ENCODE measurements around the gene SLC6A18. TPM values are rescaled to one million over a fixed set of nuclear protein-coding genes. Genes with fewer than 3 reads are reported as not detected.

SLC6A18 gene
- total and polyA plus RNA-seq, 10 of the 15 experiments (the other 5 are each of a cell fraction or from before 2014, with no cell fraction given) = not detected

- no peak for TF ChIP-seq EGR1 (IDR thresholded peaks at IDR 0.05; ENCODE audit: borderline replicate concordance in 1 of 2, low read depth in 2 of 2, low read length in 2 of 2)
These were observed 19.8 kb downstream of the SLC6A18 start (continued) for GRCh38 chr5:1244976-1245375.

- H3K79me2 ChIP-seq (ENCODE audit: control insufficient read depth, insufficient read depth, low read length) = no peaks in the 10 kb centered on the region
- POLR2A ChIA-PET = no interaction called here
- no peak for FAIRE-seq
- H3K4me3 ChIP-seq = no peak overlapping the region
- H4K20me1 ChIP-seq (ENCODE audit: control insufficient read depth, insufficient read depth) = no peaks in the 10 kb centered on the region
- no peaks in the 10 kb centered on the region for H3K4me1 ChIP-seq (ENCODE audit: control insufficient read depth, insufficient read depth, low read length)
- BruUV-seq (replicated peaks) = no TSS peak
- no peak for ATAC-seq
- TF ChIP-seq HDAC6 (IDR thresholded peaks at IDR 0.05; ENCODE audit: unreplicated experiment) (no peak), TARDBP (IDR thresholded peaks at IDR 0.05; ENCODE audit: borderline replicate concordance) (no peak), NR2F1 (conservative IDR thresholded peaks at IDR 0.05) (no peak), ZBTB40 (IDR thresholded peaks at IDR 0.05; ENCODE audit: borderline replicate concordance) (no peak), HSF1 (IDR thresholded peaks at IDR 0.05; ENCODE audit: low read depth, low read length) (no peak), SUZ12 (IDR thresholded peaks at IDR 0.05; ENCODE audit: unreplicated experiment) (no peak), MEF2B (IDR thresholded peaks at IDR 0.05; ENCODE audit: partially characterized antibody, poor library complexity, severe bottlenecking) (no peak), PBX3 (IDR thresholded peaks at IDR 0.05; ENCODE audit: insufficient replicate concordance, low read depth, low read length) (no peak), WRNIP1 (IDR thresholded peaks at IDR 0.05; ENCODE audit: borderline replicate concordance, low read depth, low read length) (no peak), EP300 (IDR thresholded peaks at IDR 0.05; ENCODE audit: borderline replicate concordance in 1 of 2, control insufficient read depth in 1 of 2, low read depth in 2 of 2, low read length in 2 of 2) (no peak), ZBTB33 (IDR thresholded peaks at IDR 0.05) (no peak), GABPA (IDR thresholded peaks at IDR 0.05; ENCODE audit: low read depth) (no peak)
- SMC1A ChIA-PET (ENCODE audit: uncharacterized antibody, unreplicated experiment) = no interaction called here
- no peak overlapping the region for H3K27ac ChIP-seq (ENCODE audit: control insufficient read depth, insufficient read depth)
- no peaks in the 10 kb centered on the region; a peak in 1 of 4 replicates for H3K27me3 ChIP-seq (replicated peaks in 1 of 2; ENCODE audit: control insufficient read depth in 2 of 2, insufficient read depth in 2 of 2, low read length in 1 of 2)
- intact Hi-C loops (cut with micrococcal nuclease; ENCODE audit: unreplicated experiment) = no loop called here
- in situ Hi-C loops (cut with MboI) = no loop called here
- RAD21 ChIA-PET (ENCODE audit: unreplicated experiment) = no interaction called here
- no peak overlapping the region for H3K4me2 ChIP-seq (ENCODE audit: control insufficient read depth, insufficient read depth)
- H3K9ac ChIP-seq (ENCODE audit: control insufficient read depth, insufficient read depth, low read length) = no peak overlapping the region
- no peaks in the 10 kb centered on the region for H3K9me3 ChIP-seq (replicated peaks; ENCODE audit: control insufficient read depth, insufficient read depth, low read length)
- CTCF ChIA-PET = no interaction called here
- no peak overlapping the region for H2AFZ ChIP-seq (ENCODE audit: control insufficient read depth, low read depth, low read length)
- no peak for DNase-seq (ENCODE audit: low read depth, low spot score)
- H3K36me3 ChIP-seq (ENCODE audit: control insufficient read depth in 2 of 2, insufficient read depth in 2 of 2, low read length in 1 of 2) = no peaks in the 10 kb centered on the region
- WGBS (ENCODE audit: insufficient coverage, insufficient replicate concordance, low lambda C conversion rate, missing lambda C conversion rate) = 39% methylated on average over 33 of the region's 58 CpGs
These were observed 20.9 kb downstream of the SLC6A18 start for GRCh38 chr5:1245905-1246576.
